ENCODE measurements around the gene PKIG. TPM values are rescaled to one million over a fixed set of nuclear protein-coding genes. Genes with fewer than 3 reads are reported as not detected.

PKIG gene
- polyA plus RNA-seq, 1 donor (not counting 4 experiments of a cell fraction or from before 2014, with no cell fraction given): 6.6 TPM

- Histone ChIP-seq H3K79me2 (ENCODE audit: control insufficient read depth, insufficient read depth, low read length) (no peaks in the 10 kb centered on the region), H3K9ac (ENCODE audit: control insufficient read depth, extremely low read depth, insufficient read depth, low read length) (no peak overlapping the region), H3K9me3 (ENCODE audit: control insufficient read depth, low read depth, low read length) (peaks cover 2% of the 10 kb centered on the region), H3K4me2 (ENCODE audit: control insufficient read depth, extremely low read depth, insufficient read depth, low read depth, low read length) (no peak overlapping the region), H3K27ac (ENCODE audit: control insufficient read depth, insufficient read depth, low read length) (no peak overlapping the region), H3K36me3 (ENCODE audit: control insufficient read depth in 2 of 2, extremely low read depth in 1 of 2, insufficient read depth in 2 of 2, low read length in 2 of 2) (no peaks in the 10 kb centered on the region), H3K4me1 (ENCODE audit: control insufficient read depth, extremely low read depth, insufficient read depth, low read length) (peaks cover 3% of the 10 kb centered on the region), H3K9me1 (ENCODE audit: control insufficient read depth, extremely low read depth, insufficient read depth, low read length) (no peaks in the 10 kb centered on the region), H4K20me1 (ENCODE audit: control insufficient read depth, extremely low read depth, insufficient read depth, low read length) (no peaks in the 10 kb centered on the region), H2AFZ (ENCODE audit: control insufficient read depth, low read length) (no peak overlapping the region), H3K27me3 (ENCODE audit: control insufficient read depth, extremely low read depth, insufficient read depth, low read length) (no peaks in the 10 kb centered on the region), H3K4me3 (ENCODE audit: control insufficient read depth in 2 of 3, extremely low read depth in 1 of 3, insufficient read depth in 2 of 3, low read depth in 1 of 3, low read length in 3 of 3) (no peak overlapping the region)
- TF ChIP-seq, protein P1, sequence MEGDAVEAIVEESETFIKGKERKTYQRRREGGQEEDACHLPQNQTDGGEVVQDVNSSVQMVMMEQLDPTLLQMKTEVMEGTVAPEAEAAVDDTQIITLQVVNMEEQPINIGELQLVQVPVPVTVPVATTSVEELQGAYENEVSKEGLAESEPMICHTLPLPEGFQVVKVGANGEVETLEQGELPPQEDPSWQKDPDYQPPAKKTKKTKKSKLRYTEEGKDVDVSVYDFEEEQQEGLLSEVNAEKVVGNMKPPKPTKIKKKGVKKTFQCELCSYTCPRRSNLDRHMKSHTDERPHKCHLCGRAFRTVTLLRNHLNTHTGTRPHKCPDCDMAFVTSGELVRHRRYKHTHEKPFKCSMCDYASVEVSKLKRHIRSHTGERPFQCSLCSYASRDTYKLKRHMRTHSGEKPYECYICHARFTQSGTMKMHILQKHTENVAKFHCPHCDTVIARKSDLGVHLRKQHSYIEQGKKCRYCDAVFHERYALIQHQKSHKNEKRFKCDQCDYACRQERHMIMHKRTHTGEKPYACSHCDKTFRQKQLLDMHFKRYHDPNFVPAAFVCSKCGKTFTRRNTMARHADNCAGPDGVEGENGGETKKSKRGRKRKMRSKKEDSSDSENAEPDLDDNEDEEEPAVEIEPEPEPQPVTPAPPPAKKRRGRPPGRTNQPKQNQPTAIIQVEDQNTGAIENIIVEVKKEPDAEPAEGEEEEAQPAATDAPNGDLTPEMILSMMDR (optimal IDR thresholded peaks at IDR 0.05 in 1 of 3, IDR thresholded peaks at IDR 0.05 in 1 of 3, conservative IDR thresholded peaks at IDR 0.05 in 1 of 3; ENCODE audit: extremely low read depth in 1 of 3, insufficient read depth in 2 of 3, low read length in 3 of 3): no peak
- no peak for TF ChIP-seq EZH2 (IDR thresholded peaks at IDR 0.05; ENCODE audit: low read length)
- FAIRE-seq (no peak), DNase-seq (ENCODE audit: low read depth, low spot score) (no peak)
- dilution Hi-C loops (cut with MboI; ENCODE audit: extremely low pct_ligation_motif_present, low sequenced_read_pairs): no loop called here
Observed at GRCh38 chr20:44581515-44581914, 864 bp upstream of the PKIG start.

DNA sequence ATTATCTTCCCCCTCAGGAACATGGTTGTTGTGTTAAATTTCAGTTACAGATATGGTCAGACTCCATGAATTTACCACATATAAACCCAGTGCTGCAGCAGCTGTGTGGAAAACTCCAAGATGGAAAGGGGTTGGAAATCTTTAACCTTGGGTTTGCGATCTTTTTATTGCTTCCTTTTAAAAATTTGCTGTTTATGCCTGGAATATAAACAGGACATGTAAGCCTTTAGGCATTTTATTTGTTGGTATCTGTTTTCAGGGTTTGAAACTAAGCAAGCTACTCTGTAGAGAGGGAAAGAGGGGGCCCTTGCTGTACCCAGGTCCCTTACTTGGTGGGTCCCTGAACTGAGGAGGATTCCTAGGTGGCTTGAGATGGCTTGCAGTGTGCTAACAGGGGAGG is 778 bp downstream of the PKIG start:
- no peaks in the 10 kb centered on the region for H3K79me2 ChIP-seq (ENCODE audit: control insufficient read depth, insufficient read depth, low read length)
- FAIRE-seq: no peak

More for the DNA sequence above, 778 bp downstream of the PKIG start:
- no peaks in the 10 kb centered on the region for H3K4me1 ChIP-seq (ENCODE audit: control insufficient read depth, extremely low read depth, insufficient read depth, low read length)
- H4K20me1 ChIP-seq (ENCODE audit: control insufficient read depth, extremely low read depth, insufficient read depth, low read length): no peaks in the 10 kb centered on the region
- DNase-seq (ENCODE audit: low read depth, low spot score): no peak
- no peaks in the 10 kb centered on the region for H3K9me1 ChIP-seq (ENCODE audit: control insufficient read depth, extremely low read depth, insufficient read depth, low read length)
- no peak overlapping the region for H3K9ac ChIP-seq (ENCODE audit: control insufficient read depth, extremely low read depth, insufficient read depth, low read length)
- no peak overlapping the region for H2AFZ ChIP-seq (ENCODE audit: control insufficient read depth, low read length)
- no peak overlapping the region for H3K27ac ChIP-seq (ENCODE audit: control insufficient read depth, insufficient read depth, low read length)
- H3K4me2 ChIP-seq (ENCODE audit: control insufficient read depth, extremely low read depth, insufficient read depth, low read depth, low read length): no peak overlapping the region
- H3K36me3 ChIP-seq (ENCODE audit: control insufficient read depth in 2 of 2, extremely low read depth in 1 of 2, insufficient read depth in 2 of 2, low read length in 2 of 2): no peaks in the 10 kb centered on the region
- TF ChIP-seq EZH2 (IDR thresholded peaks at IDR 0.05; ENCODE audit: low read length): no peak
- TF ChIP-seq, protein P1 (optimal IDR thresholded peaks at IDR 0.05 in 1 of 3, IDR thresholded peaks at IDR 0.05 in 1 of 3, conservative IDR thresholded peaks at IDR 0.05 in 1 of 3; ENCODE audit: extremely low read depth in 1 of 3, insufficient read depth in 2 of 3, low read length in 3 of 3): no peak
- H3K9me3 ChIP-seq (ENCODE audit: control insufficient read depth, low read depth, low read length): no peaks in the 10 kb centered on the region
- no peaks in the 10 kb centered on the region for H3K27me3 ChIP-seq (ENCODE audit: control insufficient read depth, extremely low read depth, insufficient read depth, low read length)
- dilution Hi-C loops (cut with MboI; ENCODE audit: extremely low pct_ligation_motif_present, low sequenced_read_pairs): no loop called here
- no peak overlapping the region for H3K4me3 ChIP-seq (ENCODE audit: control insufficient read depth in 2 of 3, extremely low read depth in 1 of 3, insufficient read depth in 2 of 3, low read depth in 1 of 3, low read length in 3 of 3)
